Measurements from ENCODE around the gene AHCYL2. TPM values are rescaled to one million over a fixed set of nuclear protein-coding genes. Genes with fewer than 3 reads are reported as not detected.

The AHCYL2 gene
- total RNA-seq, 1 experiment from 2014 or later: 17.0 TPM

GRCh38 chr7:129426482-129426881 is 201.7 kb downstream of the AHCYL2 start:
- no peaks in the 10 kb centered on the region; a peak in 1 of 4 replicates for H3K36me3 ChIP-seq (ENCODE audit: control insufficient read depth in 1 of 2, insufficient read depth in 2 of 2, low read length in 2 of 2)
- DNase-seq (ENCODE audit: low read depth, low spot score) (no peak), ATAC-seq (no peak)
- intact Hi-C loops (cut with micrococcal nuclease): no loop called here
- H3K79me2 ChIP-seq (ENCODE audit: insufficient read depth, low read length): no peaks in the 10 kb centered on the region
- H3K4me3 ChIP-seq (replicated peaks in 1 of 2; ENCODE audit: low read depth in 1 of 2, low read length in 2 of 2): no peak overlapping the region
- no peaks in the 10 kb centered on the region for H3K27me3 ChIP-seq (ENCODE audit: insufficient read depth, low read length)
- POLR2A ChIA-PET: no interaction called here
- H3K27ac ChIP-seq (ENCODE audit: low read depth, low read length): no peak overlapping the region
- TF ChIP-seq, protein P1, sequence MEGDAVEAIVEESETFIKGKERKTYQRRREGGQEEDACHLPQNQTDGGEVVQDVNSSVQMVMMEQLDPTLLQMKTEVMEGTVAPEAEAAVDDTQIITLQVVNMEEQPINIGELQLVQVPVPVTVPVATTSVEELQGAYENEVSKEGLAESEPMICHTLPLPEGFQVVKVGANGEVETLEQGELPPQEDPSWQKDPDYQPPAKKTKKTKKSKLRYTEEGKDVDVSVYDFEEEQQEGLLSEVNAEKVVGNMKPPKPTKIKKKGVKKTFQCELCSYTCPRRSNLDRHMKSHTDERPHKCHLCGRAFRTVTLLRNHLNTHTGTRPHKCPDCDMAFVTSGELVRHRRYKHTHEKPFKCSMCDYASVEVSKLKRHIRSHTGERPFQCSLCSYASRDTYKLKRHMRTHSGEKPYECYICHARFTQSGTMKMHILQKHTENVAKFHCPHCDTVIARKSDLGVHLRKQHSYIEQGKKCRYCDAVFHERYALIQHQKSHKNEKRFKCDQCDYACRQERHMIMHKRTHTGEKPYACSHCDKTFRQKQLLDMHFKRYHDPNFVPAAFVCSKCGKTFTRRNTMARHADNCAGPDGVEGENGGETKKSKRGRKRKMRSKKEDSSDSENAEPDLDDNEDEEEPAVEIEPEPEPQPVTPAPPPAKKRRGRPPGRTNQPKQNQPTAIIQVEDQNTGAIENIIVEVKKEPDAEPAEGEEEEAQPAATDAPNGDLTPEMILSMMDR (IDR thresholded peaks at IDR 0.05 in 2 of 3, conservative IDR thresholded peaks at IDR 0.05 in 1 of 3; ENCODE audit: borderline replicate concordance in 1 of 3, insufficient read depth in 1 of 3, low read depth in 2 of 3, low read length in 2 of 3): no peak
- no peak for TF ChIP-seq CEBPB (IDR thresholded peaks at IDR 0.05; ENCODE audit: low read depth)
- no peak for TF ChIP-seq RAD21 (IDR thresholded peaks at IDR 0.05; ENCODE audit: low read depth)
- H2AFZ ChIP-seq (ENCODE audit: low read depth, low read length, poor library complexity, severe bottlenecking): no peak overlapping the region
- H3K9ac ChIP-seq (ENCODE audit: low read length): no peak overlapping the region
- H3K9me3 ChIP-seq (ENCODE audit: control insufficient read depth in 1 of 2, insufficient read depth in 1 of 2, low read depth in 1 of 2, low read length in 2 of 2): no peaks in the 10 kb centered on the region
- H3K4me1 ChIP-seq (ENCODE audit: control insufficient read depth in 1 of 2, insufficient read depth in 2 of 2, low read length in 2 of 2): peaks cover 2 to 6% of the 10 kb centered on the region in 2 experiments; a peak in 3 of 4 replicates
- CTCF ChIA-PET: no interaction called here
- H4K20me1 ChIP-seq (ENCODE audit: insufficient read depth): no peaks in the 10 kb centered on the region
- no peak overlapping the region for H3K4me2 ChIP-seq (ENCODE audit: low read length)
- BruUV-seq (replicated peaks): no TSS peak
- RAD21 ChIA-PET (ENCODE audit: low non-redundant PET in 1 of 2, low total read pairs in 2 of 2, uncharacterized antibody in 2 of 2, unreplicated experiment in 2 of 2): no interaction called here
- H3K9me2 ChIP-seq (ENCODE audit: insufficient read depth): no peaks in the 10 kb centered on the region

DNA sequence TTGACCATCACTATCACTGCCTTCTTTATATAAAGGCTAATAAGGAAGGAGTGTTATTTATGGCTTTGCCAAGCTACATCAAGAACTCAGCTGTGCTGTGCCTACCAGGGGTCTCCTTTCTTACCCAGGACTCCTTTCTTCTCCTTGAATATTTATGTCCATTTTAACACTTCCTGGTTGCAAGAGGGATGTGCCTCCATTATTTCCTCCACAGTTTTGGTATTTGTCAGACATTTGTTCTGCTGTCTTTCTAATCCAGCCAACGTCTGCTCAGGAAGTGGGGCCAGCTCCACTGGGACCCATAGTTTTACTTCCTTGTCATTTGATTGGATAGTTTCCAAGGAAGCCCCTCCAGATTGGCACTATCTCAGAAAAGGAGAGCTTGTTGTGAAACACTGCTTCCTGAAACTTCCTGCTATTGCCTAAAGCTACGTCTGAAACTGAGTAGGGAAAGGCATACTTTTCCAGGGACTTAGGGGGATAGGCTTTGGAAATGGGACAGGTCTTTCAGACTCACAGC is 202.8 kb downstream of the AHCYL2 start:
- ChIA-PET RAD21 (ENCODE audit: low non-redundant PET in 1 of 2, low total read pairs in 2 of 2, uncharacterized antibody in 2 of 2, unreplicated experiment in 2 of 2) (no interaction called here), POLR2A (no interaction called here), CTCF (no interaction called here)
- TF ChIP-seq EZH2phosphoT487 (IDR thresholded peaks at IDR 0.05; ENCODE audit: borderline replicate concordance): no peak
- no peak for TF ChIP-seq RAD21 (IDR thresholded peaks at IDR 0.05; ENCODE audit: low read depth)
- TF ChIP-seq, protein P2, sequence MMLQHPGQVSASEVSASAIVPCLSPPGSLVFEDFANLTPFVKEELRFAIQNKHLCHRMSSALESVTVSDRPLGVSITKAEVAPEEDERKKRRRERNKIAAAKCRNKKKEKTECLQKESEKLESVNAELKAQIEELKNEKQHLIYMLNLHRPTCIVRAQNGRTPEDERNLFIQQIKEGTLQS (IDR thresholded peaks at IDR 0.05): no peak
- no peak for TF ChIP-seq ZFX (IDR thresholded peaks at IDR 0.05)
- TF ChIP-seq SRF (IDR thresholded peaks at IDR 0.05; ENCODE audit: low read depth): no peak
- TF ChIP-seq TCF7L2 (IDR thresholded peaks at IDR 0.05; ENCODE audit: borderline replicate concordance, extremely low read depth, insufficient read depth, insufficient read length): no peak
- Histone ChIP-seq H3K27ac (ENCODE audit: low read depth, low read length) (no peak overlapping the region), H3K9ac (ENCODE audit: low read length) (no peak overlapping the region), H3K79me2 (ENCODE audit: insufficient read depth, low read length) (no peaks in the 10 kb centered on the region), H4K20me1 (ENCODE audit: insufficient read depth) (no peaks in the 10 kb centered on the region), H3K27me3 (ENCODE audit: insufficient read depth, low read length) (no peaks in the 10 kb centered on the region), H3K9me3 (ENCODE audit: control insufficient read depth in 1 of 2, insufficient read depth in 1 of 2, low read depth in 1 of 2, low read length in 2 of 2) (no peaks in the 10 kb centered on the region), H3K4me2 (ENCODE audit: low read length) (no peak overlapping the region), H3K36me3 (ENCODE audit: control insufficient read depth in 1 of 2, insufficient read depth in 2 of 2, low read length in 2 of 2) (no peaks in the 10 kb centered on the region; a peak in 1 of 4 replicates), H3K9me2 (ENCODE audit: insufficient read depth) (no peaks in the 10 kb centered on the region), H3K4me3 (replicated peaks in 1 of 2; ENCODE audit: low read depth in 1 of 2, low read length in 2 of 2) (no peak overlapping the region), H3K4me1 (ENCODE audit: control insufficient read depth in 1 of 2, insufficient read depth in 2 of 2, low read length in 2 of 2) (peaks cover 2 to 6% of the 10 kb centered on the region in 2 experiments; a peak in 3 of 4 replicates), H2AFZ (ENCODE audit: low read depth, low read length, poor library complexity, severe bottlenecking) (no peak overlapping the region)
- no TSS peak for BruUV-seq (replicated peaks)
- ATAC-seq (no peak), DNase-seq (ENCODE audit: low read depth, low spot score) (no peak)
- intact Hi-C loops (cut with micrococcal nuclease): no loop called here

All from HCT116 (cell line).